ENCODE results near the gene HERPUD1.
"Not testable (repeated sequence)": the region's sequence is repeated elsewhere in the genome, so short reads cannot be mapped to it uniquely, and the experiment has no call there.

HERPUD1 gene

DNA sequence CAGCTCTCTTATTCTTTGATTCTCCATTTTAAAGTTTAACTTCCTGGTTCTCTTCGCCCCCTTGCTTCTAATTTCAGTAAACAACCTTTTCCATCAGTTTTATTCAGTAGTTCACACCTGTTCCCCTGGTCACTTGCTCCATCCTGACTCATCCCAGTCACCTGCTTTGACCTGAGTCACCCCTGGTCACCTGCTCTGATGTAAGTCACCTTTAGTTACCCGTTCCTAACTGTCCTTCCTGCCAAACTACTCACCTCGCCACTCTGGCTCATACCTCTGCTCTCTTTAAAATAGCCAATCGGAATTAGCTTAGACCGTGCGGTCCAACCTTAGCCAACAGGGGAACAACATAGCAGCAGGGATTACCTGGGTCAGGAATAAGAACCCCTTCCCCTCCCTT lies 52.7 kb downstream of the HERPUD1 start:
- no peak for DNase-seq

DNA sequence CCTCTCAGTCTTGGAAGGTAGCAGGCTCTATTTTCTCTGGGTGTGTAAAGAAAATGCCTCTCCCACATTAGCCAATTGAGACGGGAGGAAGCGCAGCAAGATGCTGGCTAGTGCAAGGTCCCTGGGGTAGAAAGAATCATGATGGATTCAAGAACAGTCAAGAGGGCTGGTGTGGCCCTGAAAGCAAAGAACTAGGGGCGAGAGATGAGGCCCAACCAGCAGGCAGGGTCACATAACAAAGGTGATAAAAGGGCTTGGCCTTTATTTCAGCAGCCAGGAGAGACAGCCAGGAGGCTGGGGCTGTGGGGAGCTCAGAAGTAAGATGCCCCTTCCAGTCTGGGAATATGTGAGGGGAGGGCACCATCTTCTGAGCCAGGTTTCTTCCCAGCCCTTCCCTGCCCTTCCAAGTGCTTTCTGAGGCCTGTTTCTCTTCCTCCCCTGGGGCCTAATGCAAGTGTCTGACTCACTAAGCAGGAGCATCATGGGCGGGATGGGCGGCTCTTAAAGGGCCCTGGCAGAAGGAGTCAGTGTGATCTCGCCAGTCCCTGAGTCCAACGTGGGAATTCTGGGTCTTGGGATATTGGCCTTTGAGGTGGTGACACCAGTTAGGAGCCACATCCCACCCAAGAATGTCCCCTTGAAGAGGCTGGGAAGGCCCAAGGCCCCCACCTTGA lies 53.5 kb downstream of the HERPUD1 start:
- no peak for DNase-seq

DNA sequence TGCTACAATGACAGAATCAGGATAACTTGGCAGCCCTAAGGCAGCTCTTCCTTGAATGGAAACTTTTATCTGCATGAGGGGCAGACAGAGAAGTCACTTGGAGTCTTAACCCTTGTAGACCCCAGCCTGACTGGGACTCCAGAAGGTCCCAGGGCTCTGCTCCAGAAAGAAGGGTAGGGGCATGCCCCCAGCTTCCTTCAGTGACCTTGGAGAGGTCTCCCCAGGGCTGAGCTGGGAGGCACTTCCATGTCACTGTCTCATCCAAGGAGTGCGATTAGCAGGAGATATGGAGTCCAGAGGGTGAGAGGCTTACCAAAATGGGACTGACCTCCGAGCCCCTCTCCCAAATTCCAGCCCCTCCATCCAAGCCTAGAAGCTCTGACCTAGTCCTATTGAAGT lies 54.0 kb downstream of the HERPUD1 start:
- DNase-seq, result no peak

DNA sequence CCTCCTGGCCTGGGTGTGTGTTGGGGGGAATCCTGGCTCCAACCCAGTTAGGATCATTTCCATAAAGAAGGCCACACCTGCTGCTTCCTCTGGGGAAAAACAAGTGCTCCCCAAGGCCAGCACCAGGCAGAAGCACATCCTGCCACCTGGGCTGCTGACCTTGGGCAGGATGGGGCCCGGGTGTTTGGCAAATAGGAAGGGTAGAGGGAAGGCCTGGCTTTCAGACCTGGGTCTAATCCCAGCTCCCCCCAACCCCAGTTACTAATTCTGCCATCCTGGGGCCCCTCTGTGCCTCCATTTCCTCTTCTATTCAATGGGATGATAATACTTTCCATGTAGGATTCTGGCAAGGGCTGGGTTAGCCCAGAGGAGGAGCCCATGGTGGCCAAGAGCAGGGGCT lies 54.4 kb downstream of the HERPUD1 start:
- DNase-seq, result no peak

DNA sequence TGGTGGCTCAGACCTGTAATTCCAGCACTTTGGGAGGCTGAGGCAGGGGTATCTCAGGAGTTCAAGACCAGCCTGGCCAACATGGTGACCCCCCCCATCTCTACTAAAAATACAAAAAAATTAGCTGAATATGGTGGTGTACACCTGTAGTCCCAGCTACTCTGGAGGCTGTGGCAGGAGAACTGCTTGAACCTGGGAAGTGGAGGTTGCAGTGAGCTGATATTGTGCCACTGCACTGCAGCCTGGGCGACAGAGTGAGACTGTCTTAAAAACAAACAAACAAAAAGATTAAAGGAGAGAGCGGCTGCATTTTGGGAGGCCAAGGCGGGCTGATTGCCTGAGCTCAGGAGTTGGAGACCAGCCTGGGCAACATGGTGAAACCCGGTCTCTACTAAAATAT lies 55.0 kb downstream of the HERPUD1 start:
- DNase-seq, result not testable (repeated sequence)

DNA sequence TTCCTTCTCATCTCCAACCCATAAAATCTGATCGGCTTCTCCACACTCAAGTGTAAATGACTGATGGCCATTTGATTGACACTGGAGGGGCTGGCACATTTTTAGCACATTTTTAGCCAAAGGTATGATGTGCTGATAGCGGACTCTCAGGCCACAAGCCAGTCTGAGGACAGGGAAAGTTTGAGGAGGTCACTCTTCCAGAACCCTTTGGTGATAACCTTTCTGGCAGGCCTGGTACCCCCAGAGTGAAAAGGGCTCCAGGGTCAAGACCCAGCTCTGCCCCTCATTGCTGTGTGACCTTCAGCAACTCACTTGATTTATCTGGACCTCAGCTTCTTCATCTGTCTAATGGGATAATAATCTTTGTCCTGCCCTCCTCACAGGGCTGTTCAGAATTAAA lies 55.8 kb downstream of the HERPUD1 start:
- DNase-seq, result no peak

DNA sequence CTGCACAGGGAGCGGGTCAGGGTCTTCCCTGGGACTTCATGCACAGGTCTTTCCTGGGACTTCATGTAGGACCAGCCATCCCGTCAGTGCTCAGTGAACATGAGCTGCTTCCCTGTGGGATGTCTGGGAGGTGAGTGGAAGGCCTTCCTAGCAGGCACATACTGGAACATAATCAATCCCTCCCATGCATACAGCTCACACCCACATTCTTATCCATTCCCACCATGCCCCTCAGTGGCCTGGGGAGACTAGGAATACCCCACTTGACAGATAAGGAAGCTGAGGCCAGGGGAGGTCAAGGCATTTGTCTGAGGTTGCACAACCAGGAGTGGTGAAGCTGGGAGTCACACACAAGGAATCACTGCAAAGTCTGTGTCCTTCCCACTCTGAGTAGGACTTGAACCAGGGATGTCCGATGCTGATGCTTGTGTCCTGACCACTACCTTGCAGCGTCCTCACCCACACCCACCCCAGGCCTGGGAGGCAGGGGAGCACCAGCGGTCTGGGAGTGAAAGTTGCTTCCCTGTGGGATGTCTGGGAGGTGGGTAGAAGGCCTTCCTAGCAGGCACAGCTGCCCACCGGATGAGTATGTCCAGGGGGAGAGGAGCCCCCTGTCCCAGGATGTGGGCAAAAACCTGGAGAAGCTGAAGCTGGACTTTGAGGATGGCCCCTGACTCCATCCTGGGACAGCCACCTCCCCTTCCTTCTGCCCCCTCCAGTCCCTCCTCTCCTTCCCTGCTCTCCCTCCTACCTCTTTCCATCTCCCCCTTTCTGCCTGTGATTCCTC lies 56.4 kb downstream of the HERPUD1 start:
- DNase-seq, result no peak

DNA sequence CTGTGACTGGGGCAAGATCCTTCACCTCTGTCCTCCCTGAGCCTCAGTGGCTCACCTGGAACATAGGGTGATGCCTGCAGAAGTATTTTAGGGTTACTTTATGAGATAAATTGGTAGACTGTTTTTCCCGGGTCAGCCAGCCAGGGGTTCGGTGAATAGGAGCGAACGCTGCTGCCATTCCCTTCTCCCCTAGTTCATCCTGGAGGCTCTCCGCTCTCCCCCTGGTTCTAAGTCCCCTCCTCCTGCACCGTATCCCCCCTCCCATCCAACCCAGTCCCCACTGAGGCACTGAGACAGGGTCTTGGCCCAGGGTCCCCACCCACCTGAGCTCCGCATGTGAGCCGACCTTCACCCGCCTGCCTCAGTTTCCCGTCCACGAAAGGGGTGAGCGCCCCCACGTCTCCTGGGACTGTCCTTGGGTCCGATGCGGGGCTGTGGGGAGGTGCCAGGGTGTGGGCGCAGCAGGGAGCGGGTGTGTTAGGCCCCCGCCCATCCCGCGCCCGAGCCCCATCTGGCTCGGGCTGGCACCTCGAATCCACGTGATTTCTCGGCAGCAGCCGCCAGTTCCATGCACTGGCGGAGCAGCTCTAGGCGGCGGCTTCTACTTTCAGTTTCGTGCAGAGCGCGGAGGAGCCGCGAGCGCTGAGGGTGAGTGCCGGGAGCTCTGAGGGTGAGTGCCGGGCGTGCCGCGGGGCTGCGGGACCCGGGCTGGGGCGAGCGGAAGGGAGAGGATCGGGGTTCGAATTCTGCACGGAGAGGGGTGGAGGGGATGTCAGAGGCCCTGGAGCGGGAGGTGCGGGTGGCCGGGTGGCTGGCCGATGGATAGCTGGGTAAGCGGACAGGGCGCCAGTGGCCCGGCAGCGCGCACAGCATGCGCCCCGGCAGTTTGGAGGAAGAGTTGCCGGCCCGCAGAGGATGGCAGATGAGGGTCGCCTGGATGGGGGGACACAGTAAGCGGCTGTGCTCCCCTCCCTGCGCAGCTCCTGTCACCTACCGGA lies 57.3 kb downstream of the HERPUD1 start, which contains the start of gene NLRC5:
NLRC5 (plus strand) TSS at position 610 of the 998 bp plus-strand sequence. CDS start 31,156 bp downstream, outside the sequence.
- DNase-seq, result peak; percentile 23 to 47

DNA sequence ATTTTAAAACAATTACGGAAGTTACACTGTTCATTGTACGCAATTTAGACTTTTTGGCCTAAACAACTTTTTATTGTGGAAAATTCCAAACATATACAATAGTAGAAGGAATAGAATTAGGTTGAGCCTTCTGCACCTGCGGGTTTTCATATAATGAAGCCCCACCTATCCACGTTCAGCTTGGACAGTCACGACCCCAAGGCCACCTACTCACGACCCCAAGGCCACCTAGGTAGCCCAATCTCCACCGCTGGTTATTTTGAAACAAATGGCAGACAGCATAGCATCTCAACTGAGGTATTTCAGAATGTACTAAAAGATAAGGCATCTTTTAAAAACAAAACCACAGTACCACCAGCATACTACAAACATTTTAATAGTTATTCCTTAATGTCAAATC lies 58.0 kb downstream of the HERPUD1 start:
- no peak for DNase-seq

DNA sequence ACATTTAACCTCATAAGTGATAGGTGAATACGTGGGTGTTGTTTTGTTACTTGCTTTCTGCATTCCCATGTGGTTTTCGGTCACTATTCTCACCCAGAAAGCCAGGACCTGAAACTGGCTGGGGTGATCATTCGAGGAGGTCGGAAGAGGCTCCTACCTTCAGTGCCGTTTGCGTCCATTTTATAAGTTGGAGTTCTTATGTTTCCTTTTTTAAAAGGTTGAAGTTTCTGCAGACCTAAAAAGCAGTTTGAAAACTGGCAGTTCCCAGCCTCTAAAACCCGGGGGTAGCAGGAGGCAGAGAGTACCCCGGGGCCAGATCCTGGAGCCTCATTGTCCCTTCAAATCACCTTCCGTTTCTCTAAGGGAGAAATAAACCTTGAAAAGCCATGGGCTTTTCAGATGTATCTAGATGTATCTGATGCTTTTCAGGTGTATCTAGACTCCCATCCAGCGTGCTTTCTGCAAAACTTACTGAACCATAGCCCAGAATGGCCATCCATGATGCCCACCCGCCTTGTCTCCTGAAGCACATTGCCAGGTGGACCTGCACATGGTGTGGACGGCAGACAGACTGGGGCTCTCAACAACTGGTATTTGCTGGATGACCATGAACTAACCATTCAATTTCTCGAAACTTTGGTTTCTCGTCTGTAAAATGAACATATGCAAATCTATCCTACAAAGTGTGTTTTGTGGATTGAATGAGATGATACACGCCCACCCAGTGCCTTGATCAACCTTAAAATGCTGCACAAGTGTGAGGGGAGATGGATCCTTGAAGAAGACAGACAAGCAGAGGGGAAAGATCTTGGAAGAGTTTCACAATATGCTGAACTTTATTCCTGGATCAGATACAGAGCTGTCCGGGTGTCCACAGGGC lies 58.7 kb downstream of the HERPUD1 start:
- DNase-seq, result no peak

DNA sequence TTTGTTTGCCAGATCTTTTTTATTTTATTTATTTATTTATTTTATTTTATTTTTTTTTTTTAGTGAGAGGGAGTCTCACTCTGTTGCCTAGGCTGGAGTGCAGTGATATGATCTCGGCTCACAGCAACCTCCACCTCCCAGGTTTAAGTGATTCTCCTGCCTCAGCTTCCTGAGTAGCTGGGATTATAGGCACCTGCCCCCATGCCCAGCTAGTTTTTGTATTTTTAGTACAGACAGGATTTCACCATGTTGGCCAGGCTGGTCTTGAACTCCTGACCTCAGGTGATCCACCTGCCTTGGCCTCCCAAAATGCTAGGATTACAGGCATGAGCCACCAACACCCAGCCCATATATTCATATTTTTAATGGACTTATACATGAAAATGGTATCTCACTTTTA lies 60.5 kb downstream of the HERPUD1 start:
- not testable (repeated sequence) for DNase-seq

DNA sequence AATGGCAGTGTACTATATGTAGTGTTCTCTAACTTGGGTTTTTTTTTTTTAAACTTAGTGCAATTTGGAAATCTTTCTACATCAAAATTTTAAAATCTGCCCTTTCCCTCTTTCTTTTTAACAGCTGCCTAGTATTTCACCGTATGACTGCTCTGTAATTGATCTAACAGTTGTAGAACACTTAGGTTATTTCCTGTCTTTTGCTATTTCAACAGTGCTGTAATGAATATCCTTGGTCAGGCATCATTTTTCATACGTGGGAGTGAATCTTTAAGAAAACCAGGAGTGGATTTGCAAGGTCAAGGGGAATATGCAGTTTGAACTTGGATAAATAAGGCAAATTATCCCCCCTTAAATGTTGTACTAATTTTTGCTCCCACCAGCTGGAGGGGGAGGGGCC lies 61.3 kb downstream of the HERPUD1 start:
- no peak for DNase-seq

DNA sequence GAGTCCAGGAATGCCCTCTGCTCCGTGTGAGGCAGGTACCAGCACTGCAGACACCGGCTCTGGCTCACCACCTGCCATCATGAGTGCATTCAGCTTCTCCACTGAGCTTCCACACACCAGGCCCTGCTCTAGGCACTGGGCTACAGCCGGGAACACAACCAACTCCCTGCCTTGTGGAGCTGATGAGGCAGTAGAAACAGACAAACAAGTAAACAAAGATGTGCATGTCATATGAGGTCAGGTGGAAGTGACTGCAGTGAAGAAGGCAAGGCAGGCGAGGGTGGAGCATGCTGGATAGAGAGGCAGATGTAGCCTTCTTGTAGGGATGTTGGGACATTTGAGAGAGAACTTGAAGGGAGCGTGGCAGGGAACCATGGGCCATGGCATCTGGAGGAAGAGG lies 62.4 kb downstream of the HERPUD1 start:
- no peak for DNase-seq
